ENCODE results near the gene ENTPD1.

GRCh38 chr10:95845411-95845810, 89.4 kb downstream of the ENTPD1 start:
- TF ChIP-seq EZH2 (IDR thresholded peaks at IDR 0.05) (no peak), EZH2phosphoT487 (IDR thresholded peaks at IDR 0.05) (no peak)

Data from neural progenitor cell (in vitro differentiated cells).